ENCODE results near the gene SMARCAL1.

DNA sequence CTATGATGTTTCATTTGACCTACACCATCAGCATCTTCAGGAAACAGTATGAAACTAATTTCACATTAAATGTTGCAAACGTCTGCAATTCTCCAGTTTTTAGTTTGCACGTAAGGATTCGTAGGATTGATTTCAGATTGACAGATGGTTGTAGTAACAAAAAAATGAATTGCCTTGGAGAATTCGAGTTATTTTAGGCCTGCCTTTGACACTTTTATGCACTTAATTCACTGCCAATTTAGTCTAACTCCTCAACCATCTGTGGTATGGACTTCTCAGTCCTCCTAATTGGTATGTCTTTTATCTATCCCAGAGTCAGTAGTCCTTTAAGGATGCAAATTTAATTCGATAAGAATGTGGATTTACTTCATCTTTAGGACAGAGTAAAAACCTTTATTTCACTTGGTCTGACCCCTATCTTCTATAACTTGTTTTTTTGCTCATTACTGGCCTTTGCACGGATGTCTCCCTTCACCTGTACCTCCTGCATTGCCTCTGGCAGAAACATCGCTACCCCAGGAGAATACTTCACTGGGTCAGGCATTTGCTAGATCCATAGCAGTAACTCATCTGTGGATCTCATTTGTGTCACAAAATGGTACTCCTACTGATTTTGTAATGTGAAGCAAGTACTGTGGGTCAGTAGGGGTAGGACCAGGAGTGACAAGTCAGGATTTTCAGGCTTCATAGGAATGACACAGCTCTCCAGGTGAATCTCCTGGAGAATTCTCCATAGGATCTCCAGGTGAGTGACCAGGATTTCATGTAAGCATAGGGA, 90.3 kb downstream of the SMARCAL1 start:
- no peak for TF ChIP-seq EZH2 (IDR thresholded peaks at IDR 0.05; ENCODE audit: low read depth)
- TF ChIP-seq, protein P1, sequence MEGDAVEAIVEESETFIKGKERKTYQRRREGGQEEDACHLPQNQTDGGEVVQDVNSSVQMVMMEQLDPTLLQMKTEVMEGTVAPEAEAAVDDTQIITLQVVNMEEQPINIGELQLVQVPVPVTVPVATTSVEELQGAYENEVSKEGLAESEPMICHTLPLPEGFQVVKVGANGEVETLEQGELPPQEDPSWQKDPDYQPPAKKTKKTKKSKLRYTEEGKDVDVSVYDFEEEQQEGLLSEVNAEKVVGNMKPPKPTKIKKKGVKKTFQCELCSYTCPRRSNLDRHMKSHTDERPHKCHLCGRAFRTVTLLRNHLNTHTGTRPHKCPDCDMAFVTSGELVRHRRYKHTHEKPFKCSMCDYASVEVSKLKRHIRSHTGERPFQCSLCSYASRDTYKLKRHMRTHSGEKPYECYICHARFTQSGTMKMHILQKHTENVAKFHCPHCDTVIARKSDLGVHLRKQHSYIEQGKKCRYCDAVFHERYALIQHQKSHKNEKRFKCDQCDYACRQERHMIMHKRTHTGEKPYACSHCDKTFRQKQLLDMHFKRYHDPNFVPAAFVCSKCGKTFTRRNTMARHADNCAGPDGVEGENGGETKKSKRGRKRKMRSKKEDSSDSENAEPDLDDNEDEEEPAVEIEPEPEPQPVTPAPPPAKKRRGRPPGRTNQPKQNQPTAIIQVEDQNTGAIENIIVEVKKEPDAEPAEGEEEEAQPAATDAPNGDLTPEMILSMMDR (conservative IDR thresholded peaks at IDR 0.05): no peak

All from PC-9 (cell line).